GM23338 (cell line): ENCODE measurements around the gene RNF186. TPM values are rescaled to one million over a fixed set of nuclear protein-coding genes. Genes with fewer than 3 reads are reported as not detected.

Source experiments
- polyA plus RNA-seq: library from polyadenylated mRNA; unstranded; fragments of >200 nt; fragmentation: Nextera tagmentation; extraction: Ambion mirVana; gene quantifications from 2 replicates; pipeline ENCODE4 v1.2.1, GENCODE V29; 2016
- total RNA-seq: library from RNA; depleted of rRNA; stranded (reverse); fragments of >200 nt; shearing (Covaris generic); gene quantifications from 2 replicates; pipeline ENCODE4 v1.2.3, GENCODE V29; 2014; rRNA removed

The RNF186 gene
- total and polyA plus RNA-seq, 2 experiments from 2014 or later: not detected

Other genes starting within 250 kb of the RNF186 start
- 8.0 and 10.6 TPM in 2 replicates for gene NBL1, start 171.0 kb downstream of the RNF186 start, total RNA-seq
- gene NBL1, start 171.0 kb downstream of the RNF186 start, polyA plus RNA-seq: 5.4 and 6.1 TPM in 2 replicates
- 0.66 and 0.82 TPM in 2 replicates for gene HTR6, start 150.4 kb downstream of the RNF186 start, total RNA-seq
- gene HTR6, start 150.4 kb downstream of the RNF186 start, polyA plus RNA-seq: 0.14 and 0.26 TPM in 2 replicates
- gene TMCO4, start 15.4 kb downstream of the RNF186 start, total RNA-seq: 3.1 and 6.9 TPM in 2 replicates
- 2.6 and 3.9 TPM in 2 replicates for gene TMCO4, start 15.4 kb downstream of the RNF186 start, polyA plus RNA-seq
- gene OTUD3, start 67.1 kb upstream of the RNF186 start, total RNA-seq: 12.9 and 13.3 TPM in 2 replicates
- 3.0 and 4.0 TPM in 2 replicates for gene OTUD3, start 67.1 kb upstream of the RNF186 start, polyA plus RNA-seq
- not detected in 2 replicates for gene PLA2G2E, start 108.3 kb upstream of the RNF186 start, total RNA-seq
- gene PLA2G2E, start 108.3 kb upstream of the RNF186 start, polyA plus RNA-seq: not detected in 2 replicates
- 0.97 TPM in 1 of 2 replicates, not detected in the other for gene PLA2G2A, start 164.3 kb upstream of the RNF186 start, total RNA-seq
- 0.55 and 1.3 TPM in 2 replicates for gene PLA2G2A, start 164.3 kb upstream of the RNF186 start, polyA plus RNA-seq